ENCODE results near the gene GMPR.

DNA sequence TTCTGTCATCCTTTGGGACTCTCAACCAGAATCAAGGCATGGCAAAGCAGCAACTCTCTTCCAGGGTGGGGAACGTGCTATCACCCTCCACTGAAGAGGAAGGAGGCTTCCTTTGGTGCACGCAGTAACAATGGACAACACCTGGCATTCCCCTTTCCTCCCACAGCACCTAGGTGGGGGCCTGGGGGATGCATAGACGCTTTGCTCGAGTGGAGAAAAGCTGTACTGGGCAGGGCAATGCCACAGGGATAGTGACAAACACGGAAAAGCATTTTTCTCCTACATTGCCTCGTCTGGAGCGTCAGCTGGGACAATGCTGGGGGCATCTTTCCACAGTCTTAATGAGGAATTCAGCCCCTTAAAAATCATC, 82.9 kb downstream of the GMPR start:
- no peak for TF ChIP-seq POLR2AphosphoS5 (IDR thresholded peaks at IDR 0.05; ENCODE audit: insufficient read depth, low read depth, low read length)
- TF ChIP-seq CTCF (IDR thresholded peaks at IDR 0.05; ENCODE audit: extremely low read depth in 1 of 2, insufficient read depth in 1 of 2, low read depth in 1 of 2, low read length in 2 of 2): no peak
- no peak for TF ChIP-seq POLR2A (IDR thresholded peaks at IDR 0.05; ENCODE audit: low read depth, low read length)
- no peak for TF ChIP-seq MAX (IDR thresholded peaks at IDR 0.05; ENCODE audit: insufficient read depth, insufficient read length)
- TF ChIP-seq EZH2 (IDR thresholded peaks at IDR 0.05; ENCODE audit: borderline replicate concordance, low read depth, low read length, severe bottlenecking): no peak
- no peak for TF ChIP-seq GATA2 (IDR thresholded peaks at IDR 0.05; ENCODE audit: insufficient read depth, insufficient read length, low read depth, low read length)
- TF ChIP-seq MYC (IDR thresholded peaks at IDR 0.05; ENCODE audit: low read depth, low read length): no peak
- no peak for TF ChIP-seq JUN (IDR thresholded peaks at IDR 0.05; ENCODE audit: borderline replicate concordance, insufficient read depth, insufficient read length, low read depth)

All from endothelial cell of umbilical vein (primary cell).